HG03469 (cell line): ENCODE results near the gene CIBAR2.

ENCODE experiments used
- ATAC-seq: cut with Tn5 transposase; IDR thresholded peaks from one replicate; pipeline ENCODE4 v1.9.1; 2021; ENCODE audit warnings: mild to moderate bottlenecking, moderate library complexity, moderate number of reproducible peaks; ENCODE audit not compliant: unreplicated experiment

The CIBAR2 gene

GRCh38 chr16:85112364-85112763 is at the start of gene CIBAR2:
Gene CIBAR2 (minus strand): TSS chr16:85112472. CDS start chr16:85112352, 120 bp downstream.
- ATAC-seq = no peak

- ATAC-seq = no peak
Observed at GRCh38 chr16:85159179-85159980, 47.1 kb upstream of the CIBAR2 start.

DNA sequence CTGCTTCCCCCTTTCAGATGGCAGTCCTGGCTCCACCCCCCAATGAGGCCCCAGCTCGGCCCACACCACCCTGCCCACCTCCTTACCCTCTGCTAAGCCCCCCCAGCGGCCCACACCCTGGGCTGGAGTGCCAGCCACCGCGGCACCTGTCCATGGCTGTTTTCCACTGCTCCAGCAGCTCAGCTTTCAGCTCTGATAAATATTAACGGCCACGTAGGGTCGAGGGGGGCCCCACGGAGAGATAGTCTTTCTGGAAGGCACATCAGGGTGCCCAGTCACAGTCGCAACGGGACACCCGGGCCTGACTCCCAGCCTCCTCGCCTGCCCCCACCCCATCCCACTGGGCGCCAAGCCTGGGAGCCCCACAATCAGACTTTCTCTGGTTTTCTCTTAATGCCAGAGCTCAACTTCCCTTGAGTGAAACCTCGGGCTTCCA is 46.5 kb upstream of the CIBAR2 start:
- no peak for ATAC-seq

DNA sequence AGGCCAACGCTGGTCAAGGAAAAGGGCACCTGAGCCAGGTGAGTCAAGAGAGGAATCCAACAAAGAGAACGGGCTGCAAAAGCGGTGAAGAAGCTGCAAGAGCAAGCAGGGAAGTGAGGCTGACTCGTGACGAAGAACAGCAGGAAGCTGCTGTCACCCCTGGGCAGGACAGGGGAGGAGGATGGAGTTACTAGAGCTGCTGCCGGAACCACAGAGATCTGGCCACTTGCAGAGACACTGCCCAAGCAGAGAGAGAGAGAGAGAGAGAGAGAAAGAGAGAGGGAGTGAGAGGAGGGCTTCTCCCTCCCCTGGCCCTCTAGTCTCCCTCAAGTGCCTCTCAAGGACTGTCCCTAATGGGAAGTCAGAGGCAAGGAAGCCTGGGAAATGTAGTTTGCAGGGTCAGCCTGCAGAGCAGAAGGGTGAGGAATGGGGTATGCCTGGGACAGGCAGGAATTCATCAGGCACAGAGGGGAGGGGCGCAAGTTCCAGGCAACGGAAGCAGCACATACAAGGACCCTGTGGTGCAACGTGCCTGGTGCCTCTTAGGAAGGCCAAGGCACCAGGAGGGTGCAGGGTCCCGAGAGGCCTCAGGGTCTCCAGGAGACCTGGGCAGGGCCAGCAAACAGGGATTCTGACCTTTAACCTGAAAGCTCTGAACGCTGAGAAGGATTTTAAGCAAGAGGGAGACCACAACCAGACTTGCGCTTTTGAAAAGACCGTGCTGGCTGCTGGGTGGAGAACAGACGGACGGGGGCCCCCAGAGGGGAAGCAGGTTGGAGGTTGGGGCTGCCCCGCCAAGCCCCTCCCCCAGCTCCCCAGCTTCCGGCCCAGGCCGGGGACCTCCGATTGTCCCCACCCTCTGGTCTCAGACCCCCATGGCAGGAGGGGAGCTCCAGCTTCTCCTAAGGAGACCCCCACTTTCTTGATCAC is 45.8 kb upstream of the CIBAR2 start:
- no peak for ATAC-seq

DNA sequence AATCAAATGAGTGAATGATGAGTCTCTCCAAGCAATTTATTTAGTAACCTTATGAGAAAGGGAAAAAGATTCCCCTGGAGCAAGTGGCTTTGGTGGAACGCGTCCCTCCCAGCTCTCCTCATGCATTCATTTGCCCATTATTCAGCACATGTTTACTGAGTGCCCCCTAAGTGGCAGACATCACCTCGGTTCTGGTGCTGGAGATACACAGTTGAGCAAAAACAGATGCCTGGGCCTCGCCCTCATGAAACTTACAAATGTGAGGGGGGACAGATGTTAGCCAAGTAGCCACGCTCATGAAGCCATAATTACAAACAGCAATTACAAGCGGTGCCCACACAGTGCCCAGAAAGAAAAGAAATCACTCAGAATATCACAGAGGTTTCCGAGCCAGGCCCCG is 45.1 kb upstream of the CIBAR2 start:
- ATAC-seq = no peak

- no peak for ATAC-seq
Observed at GRCh38 chr16:85156869-85157268, 44.6 kb upstream of the CIBAR2 start.

- ATAC-seq = no peak
Observed at GRCh38 chr16:85156440-85156839, 44.2 kb upstream of the CIBAR2 start.

DNA sequence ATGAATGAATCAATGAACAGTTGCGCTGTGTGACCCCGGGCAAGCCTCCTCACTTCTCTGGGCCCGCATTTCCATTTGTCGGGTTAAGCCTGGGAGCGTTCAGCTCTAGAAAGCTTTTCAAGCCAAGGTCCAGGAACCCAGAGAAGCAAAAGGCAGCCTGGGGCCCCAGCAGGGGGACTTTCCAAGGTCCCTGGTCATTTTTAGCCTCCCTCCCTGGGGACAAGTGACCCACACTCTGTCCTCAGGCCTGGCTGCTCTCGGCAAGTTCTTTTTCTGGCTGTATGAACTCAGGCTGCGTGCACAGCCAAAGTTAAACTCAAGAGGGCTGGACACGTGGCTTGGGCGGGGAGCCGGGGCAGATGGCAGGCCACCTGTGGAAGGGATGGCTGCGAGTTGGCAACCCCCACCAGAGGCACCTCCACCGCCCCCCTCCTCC is 41.4 kb upstream of the CIBAR2 start:
- ATAC-seq = no peak

DNA sequence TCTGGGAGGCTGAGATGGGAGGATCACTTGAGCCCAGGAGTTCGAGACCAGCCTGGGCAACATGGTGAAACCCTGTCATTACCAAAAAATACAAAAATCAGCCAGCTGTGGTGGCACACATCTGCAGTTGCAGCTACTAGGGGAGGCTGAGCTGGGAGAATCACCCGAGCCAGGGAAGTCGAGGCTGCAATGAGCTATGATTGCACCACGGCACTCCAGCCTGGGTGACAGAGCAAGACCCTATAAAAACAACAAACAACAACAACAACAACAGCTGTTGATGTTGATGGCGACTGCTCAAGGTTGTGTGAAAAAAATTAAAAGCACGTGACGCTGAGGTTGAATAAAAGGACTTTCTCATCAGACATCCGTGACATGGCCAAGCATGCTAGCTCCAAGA is 40.8 kb upstream of the CIBAR2 start:
- no peak for ATAC-seq

- ATAC-seq = no peak
Observed at GRCh38 chr16:85152414-85153030, 40.2 kb upstream of the CIBAR2 start.

- ATAC-seq = no peak
Observed at GRCh38 chr16:85151603-85152413, 39.5 kb upstream of the CIBAR2 start.

DNA sequence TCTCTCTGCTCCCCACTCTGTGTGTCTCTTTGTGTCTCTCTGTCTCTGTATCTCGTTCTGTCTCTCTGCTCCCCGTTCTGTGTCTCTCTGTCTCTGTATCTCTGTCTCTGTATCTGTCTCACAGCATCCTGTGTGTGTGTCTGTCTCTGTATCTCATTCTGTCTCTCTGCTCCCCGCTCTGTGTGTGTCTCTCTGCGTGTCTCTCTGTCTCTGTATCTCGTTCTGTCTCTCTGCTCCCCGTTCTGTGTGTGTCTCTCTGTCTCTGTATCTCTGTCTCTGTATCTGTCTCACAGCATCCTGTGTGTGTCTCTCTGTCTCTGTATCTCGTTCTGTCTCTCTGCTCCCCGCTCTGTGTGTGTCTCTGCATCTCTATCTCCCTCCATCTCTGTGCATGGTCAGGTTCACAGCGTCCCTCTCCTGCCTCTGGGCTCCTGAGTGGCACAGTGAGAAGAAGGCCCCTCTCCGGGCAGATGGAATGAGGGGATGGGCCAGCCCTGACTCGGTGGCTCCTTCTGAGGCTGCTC is 38.9 kb upstream of the CIBAR2 start:
- ATAC-seq = no peak

GRCh38 chr16:85150331-85150940 is 38.2 kb upstream of the CIBAR2 start:
- no peak for ATAC-seq

- ATAC-seq = no peak
Observed at GRCh38 chr16:85149776-85150175, 37.5 kb upstream of the CIBAR2 start.

GRCh38 chr16:85148931-85149330 is 36.7 kb upstream of the CIBAR2 start:
- ATAC-seq = no peak

GRCh38 chr16:85146922-85147651 is 34.8 kb upstream of the CIBAR2 start:
- no peak for ATAC-seq

DNA sequence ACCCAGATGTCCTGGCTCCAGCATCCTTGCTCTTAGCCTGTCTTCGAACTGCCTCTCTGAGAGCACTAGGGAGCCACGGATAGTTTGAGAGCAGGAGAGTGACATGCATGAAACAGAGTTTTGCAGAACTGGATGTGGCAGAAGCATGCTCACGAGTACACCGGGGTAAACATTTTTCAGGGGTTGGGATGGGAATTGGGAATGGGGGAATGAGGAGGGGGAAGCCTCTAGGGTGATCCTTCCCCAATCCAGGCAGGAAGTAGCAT is 34.2 kb upstream of the CIBAR2 start:
- no peak for ATAC-seq

DNA sequence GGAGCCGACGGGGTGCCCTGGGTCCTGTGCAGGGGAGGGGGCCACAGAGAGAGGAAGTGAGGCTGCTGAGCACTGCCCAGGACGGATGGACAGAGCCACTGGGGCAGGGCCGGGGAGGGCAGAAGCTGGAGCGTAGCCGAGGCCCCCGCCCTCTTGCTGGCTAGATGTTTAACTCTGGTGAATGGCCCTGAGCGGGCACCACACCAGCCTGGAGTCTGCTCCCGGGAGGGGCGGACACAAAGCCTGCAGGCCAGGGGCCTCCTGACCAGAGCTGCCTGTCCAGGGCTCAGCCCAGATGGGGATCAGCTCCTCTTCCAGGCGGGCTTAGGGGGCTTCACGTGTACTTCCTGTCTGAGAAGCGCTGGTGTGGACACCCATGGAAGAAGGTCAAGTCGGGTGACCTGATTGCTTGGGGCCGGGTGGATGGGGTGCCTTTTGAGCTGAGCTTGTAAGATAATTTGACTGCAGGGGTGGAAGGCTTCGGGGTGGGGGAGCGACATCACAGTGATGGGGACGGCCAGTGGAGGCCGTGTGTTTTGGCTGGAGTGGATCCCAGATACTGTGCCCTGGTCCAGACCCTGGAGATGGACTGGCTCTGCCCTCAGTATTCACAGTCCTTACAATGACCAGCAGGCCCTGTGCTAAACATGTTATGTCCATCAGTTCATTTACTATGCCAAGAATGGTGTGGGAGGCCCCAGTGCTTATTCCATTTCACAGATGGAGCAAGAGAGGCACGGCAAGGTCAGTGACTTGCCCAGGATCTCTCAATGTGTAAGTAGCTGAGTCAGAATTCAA is 33.7 kb upstream of the CIBAR2 start:
- no peak for ATAC-seq

- no peak for ATAC-seq
Observed at GRCh38 chr16:85145188-85145587, 32.9 kb upstream of the CIBAR2 start.
